Measurements from ENCODE around the gene CREB5.

- TF ChIP-seq GATA3 (IDR thresholded peaks at IDR 0.05; ENCODE audit: low read depth, low read length) (no peak), GATA2 (IDR thresholded peaks at IDR 0.05; ENCODE audit: low read depth, low read length) (no peak)
Measured at GRCh38 chr7:28686418-28686800, 274.1 kb downstream of the CREB5 start.

Measured in SH-SY5Y (cell line).